Progenitor cell of endocrine pancreas (in vitro differentiated cells): ENCODE results near the gene NPAS1. TPM values are rescaled to one million over a fixed set of nuclear protein-coding genes. Genes with fewer than 3 reads are reported as not detected.

ENCODE experiments used
- DNase-seq: peaks from one replicate; pipeline ENCODE4 v3.0.0; 2021; ENCODE audit warnings: low spot score; ENCODE audit not compliant: unreplicated experiment
- H3K27ac Mint-ChIP-seq: 2 replicates; pipeline ENCODE4 v1.8.0; 2021; ENCODE audit warnings: mild to moderate bottlenecking, moderate library complexity, mixed read lengths
- H3K27me3 Mint-ChIP-seq: 2 replicates; pipeline ENCODE4 v1.8.0; 2021; ENCODE audit warnings: mixed read lengths
- H3K36me3 Mint-ChIP-seq: 2 replicates; pipeline ENCODE4 v1.8.0; 2022; ENCODE audit warnings: mixed read lengths; ENCODE audit not compliant: insufficient read depth
- H3K4me1 Mint-ChIP-seq: 2 replicates; pipeline ENCODE4 v1.8.0; 2021; ENCODE audit warnings: low read depth, mixed read lengths
- H3K4me3 Mint-ChIP-seq: 2 replicates; pipeline ENCODE4 v1.8.0; 2021; ENCODE audit warnings: low read depth, mild to moderate bottlenecking, moderate library complexity, mixed read lengths
- H3K9me3 Mint-ChIP-seq: 2 replicates; pipeline ENCODE4 v1.8.0; 2021; ENCODE audit warnings: low read depth, mixed read lengths
- total RNA-seq: library from RNA; stranded (reverse); gene quantifications from 2 replicates; pipeline ENCODE4 v1.2.1, GENCODE V29; 2021
- TF ChIP-seq, protein P1 (sequence below): fragments of 200-600 bp; sonication (generic); IDR thresholded peaks from one replicate; pipeline ENCODE4 v1.5.0; 2021; ENCODE audit warnings: antibody characterized with exemption, mild to moderate bottlenecking; ENCODE audit not compliant: unreplicated experiment

Gene NPAS1
- total RNA-seq, 1 donor from 2014 or later, result 2.4 TPM

DNA sequence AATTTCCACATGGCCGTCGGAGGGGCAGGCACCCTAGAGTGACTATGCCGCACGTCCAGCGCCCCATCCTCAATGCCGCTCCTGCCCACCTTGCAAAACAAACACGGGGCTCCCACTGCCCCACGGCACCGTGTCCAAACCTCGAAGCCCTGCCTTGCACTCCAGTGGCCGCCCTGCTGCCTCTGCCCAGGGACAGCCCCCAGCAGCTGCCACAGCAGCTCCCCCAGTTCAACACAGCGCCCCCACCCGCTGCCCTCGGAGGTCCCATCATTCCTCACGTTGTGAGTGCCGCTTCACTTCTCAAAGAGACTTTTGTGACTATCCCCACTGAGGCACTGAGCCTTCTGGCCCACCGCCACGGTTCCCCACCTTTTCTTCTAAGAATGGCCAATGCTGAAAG is 51.1 kb downstream of the NPAS1 start:
- DNase-seq, result no peak
- Mint-ChIP-seq H3K27ac (peak overlapping the region; percentile 63), H3K4me3 (no peak overlapping the region), H3K4me1 (no peaks in the 10 kb centered on the region), H3K9me3 (no peaks in the 10 kb centered on the region), H3K27me3 (no peaks in the 10 kb centered on the region), H3K36me3 (peaks cover 15% of the 10 kb centered on the region)
- TF ChIP-seq, protein P1, sequence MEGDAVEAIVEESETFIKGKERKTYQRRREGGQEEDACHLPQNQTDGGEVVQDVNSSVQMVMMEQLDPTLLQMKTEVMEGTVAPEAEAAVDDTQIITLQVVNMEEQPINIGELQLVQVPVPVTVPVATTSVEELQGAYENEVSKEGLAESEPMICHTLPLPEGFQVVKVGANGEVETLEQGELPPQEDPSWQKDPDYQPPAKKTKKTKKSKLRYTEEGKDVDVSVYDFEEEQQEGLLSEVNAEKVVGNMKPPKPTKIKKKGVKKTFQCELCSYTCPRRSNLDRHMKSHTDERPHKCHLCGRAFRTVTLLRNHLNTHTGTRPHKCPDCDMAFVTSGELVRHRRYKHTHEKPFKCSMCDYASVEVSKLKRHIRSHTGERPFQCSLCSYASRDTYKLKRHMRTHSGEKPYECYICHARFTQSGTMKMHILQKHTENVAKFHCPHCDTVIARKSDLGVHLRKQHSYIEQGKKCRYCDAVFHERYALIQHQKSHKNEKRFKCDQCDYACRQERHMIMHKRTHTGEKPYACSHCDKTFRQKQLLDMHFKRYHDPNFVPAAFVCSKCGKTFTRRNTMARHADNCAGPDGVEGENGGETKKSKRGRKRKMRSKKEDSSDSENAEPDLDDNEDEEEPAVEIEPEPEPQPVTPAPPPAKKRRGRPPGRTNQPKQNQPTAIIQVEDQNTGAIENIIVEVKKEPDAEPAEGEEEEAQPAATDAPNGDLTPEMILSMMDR, result no peak

DNA sequence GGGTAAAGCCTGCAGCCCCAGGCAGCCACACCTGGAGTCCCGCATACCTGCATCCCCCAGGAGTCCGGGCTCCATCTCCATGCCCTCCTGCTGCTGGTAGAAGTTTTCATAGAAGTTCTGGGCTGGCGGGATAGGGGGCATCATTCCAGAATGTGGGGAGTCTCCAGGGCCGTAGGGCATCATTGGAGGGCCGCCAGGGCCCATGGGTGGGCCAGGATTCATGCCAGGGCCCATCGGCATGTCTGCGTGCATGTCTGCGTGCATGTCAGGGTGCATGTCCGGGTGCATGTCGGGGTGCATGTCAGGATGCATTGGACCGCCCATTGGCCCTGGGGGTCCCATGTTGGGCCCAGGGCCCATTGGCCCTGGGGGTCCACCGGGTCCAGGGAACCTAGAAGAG is 52.1 kb downstream of the NPAS1 start:
- Mint-ChIP-seq H3K4me3 (no peak overlapping the region), H3K36me3 (peaks cover 19% of the 10 kb centered on the region), H3K4me1 (no peaks in the 10 kb centered on the region), H3K27ac (no peak overlapping the region), H3K9me3 (no peaks in the 10 kb centered on the region), H3K27me3 (no peaks in the 10 kb centered on the region)
- no peak for DNase-seq
- TF ChIP-seq, protein P1, result no peak

DNA sequence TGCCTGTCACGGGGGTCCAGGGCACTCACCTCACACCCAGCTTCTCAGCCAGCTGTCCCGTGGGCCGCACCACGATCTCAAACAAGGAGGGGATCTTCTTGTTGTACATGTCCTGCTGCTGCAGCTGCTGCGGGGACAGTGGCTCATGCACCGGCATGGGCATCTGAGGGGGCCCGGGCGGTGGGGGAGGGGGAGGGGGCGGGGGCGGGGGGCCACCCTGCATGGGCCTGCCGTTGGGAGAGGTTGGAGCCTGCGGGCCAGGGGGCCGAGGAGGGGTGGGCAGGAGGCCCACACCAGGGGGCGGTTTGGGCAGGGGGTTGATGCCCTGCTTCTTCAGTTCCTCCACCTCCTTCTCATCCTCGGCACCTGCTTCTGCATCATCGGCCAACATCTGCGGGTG is 52.7 kb downstream of the NPAS1 start:
- no peaks in the 10 kb centered on the region for H3K4me1 Mint-ChIP-seq
- no peaks in the 10 kb centered on the region for H3K9me3 Mint-ChIP-seq
- peaks cover 19% of the 10 kb centered on the region for H3K36me3 Mint-ChIP-seq
- H3K27ac Mint-ChIP-seq, result no peak overlapping the region
- TF ChIP-seq, protein P1, result no peak
- no peak for DNase-seq
- H3K27me3 Mint-ChIP-seq, result no peaks in the 10 kb centered on the region
- no peak overlapping the region for H3K4me3 Mint-ChIP-seq

- Mint-ChIP-seq H3K36me3 (peaks cover 19% of the 10 kb centered on the region), H3K4me1 (no peaks in the 10 kb centered on the region), H3K9me3 (no peaks in the 10 kb centered on the region), H3K4me3 (no peak overlapping the region), H3K27ac (peak overlapping the region; percentile 16), H3K27me3 (no peaks in the 10 kb centered on the region)
- TF ChIP-seq, protein P1, result no peak
- DNase-seq, result no peak
These were observed 53.9 kb downstream of the NPAS1 start for GRCh38 chr19:47073574-47073973.

DNA sequence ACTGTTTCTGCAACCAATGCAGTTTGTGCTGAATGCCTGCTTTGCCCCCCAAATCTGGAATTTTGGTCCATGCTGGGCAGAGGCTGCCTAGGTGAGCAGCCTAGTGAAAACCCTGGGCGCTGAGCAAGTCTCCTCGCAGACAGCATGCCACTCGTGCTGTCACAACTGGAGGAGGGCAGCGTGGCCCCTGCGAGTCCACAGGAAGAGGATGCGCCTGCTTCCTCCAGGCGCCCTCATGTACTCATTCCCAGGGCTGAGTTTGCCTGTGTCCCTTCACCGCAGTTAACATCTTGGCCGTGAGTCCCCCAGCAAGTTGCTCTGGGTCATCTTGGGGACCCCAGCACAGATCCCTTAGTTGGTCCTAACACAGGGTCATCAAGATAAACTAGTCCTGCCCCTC is 55.0 kb downstream of the NPAS1 start:
- Mint-ChIP-seq H3K27ac (no peak overlapping the region), H3K36me3 (peaks cover 21% of the 10 kb centered on the region), H3K4me3 (no peak overlapping the region), H3K4me1 (no peaks in the 10 kb centered on the region), H3K27me3 (no peaks in the 10 kb centered on the region), H3K9me3 (no peaks in the 10 kb centered on the region)
- TF ChIP-seq, protein P1, result no peak
- no peak for DNase-seq
